ENCODE measurements around the gene TRUB2. TPM values are rescaled to one million over a fixed set of nuclear protein-coding genes. Genes with fewer than 3 reads are reported as not detected.

TRUB2 gene
- total and polyA plus RNA-seq, 2 of the 13 experiments (the other 11 are each of a cell fraction or from before 2014, with no cell fraction given): 22.3 to 41.2 TPM

DNA sequence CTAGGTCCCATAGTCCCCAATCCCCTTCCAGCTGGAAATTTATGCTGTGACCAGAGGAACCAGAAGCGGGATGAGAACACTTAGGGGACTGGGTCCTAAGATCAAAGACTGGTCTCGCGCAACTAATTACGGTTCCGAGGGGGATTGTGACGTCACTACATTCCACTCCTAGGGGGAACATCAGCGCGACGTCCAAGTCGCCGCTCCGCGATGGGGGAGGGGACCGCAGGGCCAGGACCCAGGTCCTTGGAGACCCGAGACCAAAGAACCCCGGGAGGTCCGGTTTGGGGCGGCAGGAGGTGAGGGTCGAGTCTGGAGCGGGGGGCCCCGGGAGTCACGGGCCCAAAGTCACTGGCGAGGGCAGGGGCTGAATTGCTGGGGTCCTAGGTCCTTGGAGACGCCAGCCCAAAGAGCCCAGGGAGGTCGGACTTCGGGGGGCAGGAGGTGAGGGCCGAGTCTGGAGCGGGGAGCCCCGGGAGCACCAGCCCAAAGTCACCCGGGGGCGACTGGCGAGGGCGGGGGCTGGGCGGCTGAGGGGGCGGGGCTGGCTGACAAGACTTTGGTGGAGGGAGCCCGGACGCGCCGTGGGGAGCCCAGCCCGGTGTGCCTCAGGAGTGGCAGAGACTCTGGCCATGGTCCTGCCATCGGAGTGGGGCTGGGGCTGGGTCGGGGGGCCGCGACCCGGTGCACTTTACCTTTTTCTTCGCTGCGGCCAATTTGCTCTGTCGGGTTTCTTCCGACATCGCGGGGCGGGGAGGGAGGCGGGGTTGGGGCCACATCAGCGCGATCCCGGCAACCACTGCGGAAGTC is 46.8 kb downstream of the TRUB2 start, which contains the start of gene GOLGA2 (continued):
- TF ChIP-seq, protein P1, sequence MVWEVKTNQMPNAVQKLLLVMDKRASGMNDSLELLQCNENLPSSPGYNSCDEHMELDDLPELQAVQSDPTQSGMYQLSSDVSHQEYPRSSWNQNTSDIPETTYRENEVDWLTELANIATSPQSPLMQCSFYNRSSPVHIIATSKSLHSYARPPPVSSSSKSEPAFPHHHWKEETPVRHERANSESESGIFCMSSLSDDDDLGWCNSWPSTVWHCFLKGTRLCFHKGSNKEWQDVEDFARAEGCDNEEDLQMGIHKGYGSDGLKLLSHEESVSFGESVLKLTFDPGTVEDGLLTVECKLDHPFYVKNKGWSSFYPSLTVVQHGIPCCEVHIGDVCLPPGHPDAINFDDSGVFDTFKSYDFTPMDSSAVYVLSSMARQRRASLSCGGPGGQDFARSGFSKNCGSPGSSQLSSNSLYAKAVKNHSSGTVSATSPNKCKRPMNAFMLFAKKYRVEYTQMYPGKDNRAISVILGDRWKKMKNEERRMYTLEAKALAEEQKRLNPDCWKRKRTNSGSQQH (CRISPR knock-in tag; IDR thresholded peaks at IDR 0.05; ENCODE audit: low read depth): peak; percentile 34; the same call in 1 of the 2 replicates
- TF ChIP-seq ZNF550 (CRISPR knock-in tag; IDR thresholded peaks at IDR 0.05; ENCODE audit: borderline replicate concordance) (no peak), ZNF282 (IDR thresholded peaks at IDR 0.05; ENCODE audit: partially characterized antibody) (no peak), TAF15 (IDR thresholded peaks at IDR 0.05; ENCODE audit: low read depth, low read length, poor library complexity, severe bottlenecking) (no peak), DNMT1 (CRISPR knock-in tag; IDR thresholded peaks at IDR 0.05) (no peak), ZNF296 (CRISPR knock-in tag; conservative IDR thresholded peaks at IDR 0.05) (no peak), ZNF446 (CRISPR knock-in tag; IDR thresholded peaks at IDR 0.05) (no peak), HOXA3 (CRISPR knock-in tag; IDR thresholded peaks at IDR 0.05) (peak; percentile 73), CREM (IDR thresholded peaks at IDR 0.05) (peak; percentile 75; the same call in 1 of the 2 replicates), CREM (CRISPR knock-in tag; IDR thresholded peaks at IDR 0.05) (no peak), MEIS2 (CRISPR knock-in tag; IDR thresholded peaks at IDR 0.05) (no peak), SIX4 (CRISPR knock-in tag; IDR thresholded peaks at IDR 0.05) (no peak), ZNF564 (CRISPR knock-in tag; IDR thresholded peaks at IDR 0.05) (no peak), ZNF790 (CRISPR knock-in tag; IDR thresholded peaks at IDR 0.05; ENCODE audit: borderline replicate concordance) (no peak), MXD4 (CRISPR knock-in tag; IDR thresholded peaks at IDR 0.05) (no peak), ZNF747 (CRISPR knock-in tag; IDR thresholded peaks at IDR 0.05; ENCODE audit: borderline replicate concordance) (no peak), FOXK1 (CRISPR knock-in tag; IDR thresholded peaks at IDR 0.05; ENCODE audit: borderline replicate concordance, low read depth) (no peak), FOXM1 (CRISPR knock-in tag; IDR thresholded peaks at IDR 0.05) (no peak), ARID2 (CRISPR knock-in tag; IDR thresholded peaks at IDR 0.05; ENCODE audit: borderline replicate concordance) (no peak), ZKSCAN8 (CRISPR knock-in tag; IDR thresholded peaks at IDR 0.05; ENCODE audit: borderline replicate concordance) (no peak), REPIN1 (CRISPR knock-in tag; IDR thresholded peaks at IDR 0.05; ENCODE audit: borderline replicate concordance, low read depth) (no peak)
- TF ChIP-seq, protein P2, sequence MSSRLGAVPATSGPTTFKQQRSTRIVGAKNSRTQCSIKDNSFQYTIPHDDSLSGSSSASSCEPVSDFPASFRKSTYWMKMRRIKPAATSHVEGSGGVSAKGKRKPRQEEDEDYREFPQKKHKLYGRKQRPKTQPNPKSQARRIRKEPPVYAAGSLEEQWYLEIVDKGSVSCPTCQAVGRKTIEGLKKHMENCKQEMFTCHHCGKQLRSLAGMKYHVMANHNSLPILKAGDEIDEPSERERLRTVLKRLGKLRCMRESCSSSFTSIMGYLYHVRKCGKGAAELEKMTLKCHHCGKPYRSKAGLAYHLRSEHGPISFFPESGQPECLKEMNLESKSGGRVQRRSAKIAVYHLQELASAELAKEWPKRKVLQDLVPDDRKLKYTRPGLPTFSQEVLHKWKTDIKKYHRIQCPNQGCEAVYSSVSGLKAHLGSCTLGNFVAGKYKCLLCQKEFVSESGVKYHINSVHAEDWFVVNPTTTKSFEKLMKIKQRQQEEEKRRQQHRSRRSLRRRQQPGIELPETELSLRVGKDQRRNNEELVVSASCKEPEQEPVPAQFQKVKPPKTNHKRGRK (CRISPR knock-in tag; IDR thresholded peaks at IDR 0.05): no peak
- TF ChIP-seq, protein P3, sequence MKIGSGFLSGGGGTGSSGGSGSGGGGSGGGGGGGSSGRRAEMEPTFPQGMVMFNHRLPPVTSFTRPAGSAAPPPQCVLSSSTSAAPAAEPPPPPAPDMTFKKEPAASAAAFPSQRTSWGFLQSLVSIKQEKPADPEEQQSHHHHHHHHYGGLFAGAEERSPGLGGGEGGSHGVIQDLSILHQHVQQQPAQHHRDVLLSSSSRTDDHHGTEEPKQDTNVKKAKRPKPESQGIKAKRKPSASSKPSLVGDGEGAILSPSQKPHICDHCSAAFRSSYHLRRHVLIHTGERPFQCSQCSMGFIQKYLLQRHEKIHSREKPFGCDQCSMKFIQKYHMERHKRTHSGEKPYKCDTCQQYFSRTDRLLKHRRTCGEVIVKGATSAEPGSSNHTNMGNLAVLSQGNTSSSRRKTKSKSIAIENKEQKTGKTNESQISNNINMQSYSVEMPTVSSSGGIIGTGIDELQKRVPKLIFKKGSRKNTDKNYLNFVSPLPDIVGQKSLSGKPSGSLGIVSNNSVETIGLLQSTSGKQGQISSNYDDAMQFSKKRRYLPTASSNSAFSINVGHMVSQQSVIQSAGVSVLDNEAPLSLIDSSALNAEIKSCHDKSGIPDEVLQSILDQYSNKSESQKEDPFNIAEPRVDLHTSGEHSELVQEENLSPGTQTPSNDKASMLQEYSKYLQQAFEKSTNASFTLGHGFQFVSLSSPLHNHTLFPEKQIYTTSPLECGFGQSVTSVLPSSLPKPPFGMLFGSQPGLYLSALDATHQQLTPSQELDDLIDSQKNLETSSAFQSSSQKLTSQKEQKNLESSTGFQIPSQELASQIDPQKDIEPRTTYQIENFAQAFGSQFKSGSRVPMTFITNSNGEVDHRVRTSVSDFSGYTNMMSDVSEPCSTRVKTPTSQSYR (CRISPR knock-in tag; IDR thresholded peaks at IDR 0.05; ENCODE audit: borderline replicate concordance): peak; percentile 71
- TF ChIP-seq, protein P4, sequence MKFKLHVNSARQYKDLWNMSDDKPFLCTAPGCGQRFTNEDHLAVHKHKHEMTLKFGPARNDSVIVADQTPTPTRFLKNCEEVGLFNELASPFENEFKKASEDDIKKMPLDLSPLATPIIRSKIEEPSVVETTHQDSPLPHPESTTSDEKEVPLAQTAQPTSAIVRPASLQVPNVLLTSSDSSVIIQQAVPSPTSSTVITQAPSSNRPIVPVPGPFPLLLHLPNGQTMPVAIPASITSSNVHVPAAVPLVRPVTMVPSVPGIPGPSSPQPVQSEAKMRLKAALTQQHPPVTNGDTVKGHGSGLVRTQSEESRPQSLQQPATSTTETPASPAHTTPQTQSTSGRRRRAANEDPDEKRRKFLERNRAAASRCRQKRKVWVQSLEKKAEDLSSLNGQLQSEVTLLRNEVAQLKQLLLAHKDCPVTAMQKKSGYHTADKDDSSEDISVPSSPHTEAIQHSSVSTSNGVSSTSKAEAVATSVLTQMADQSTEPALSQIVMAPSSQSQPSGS (CRISPR knock-in tag; IDR thresholded peaks at IDR 0.05): no peak
